Esophagus muscularis mucosa (tissue), 4 donors: ENCODE results near the gene NTHL1. TPM values are rescaled to one million over a fixed set of nuclear protein-coding genes. Genes with fewer than 3 reads are reported as not detected.

ENCODE experiments used
- DNase-seq: peaks from one replicate; pipeline ENCODE4 v3.0.0-alpha.2; 2017; ENCODE audit errors: extremely low spot score
- H3K27ac ChIP-seq, 4 donors: fragments of 200-600 bp; sonication (generic); replicated peaks in 1 of 4; 1 replicate in 3 of 4; 2 replicates in 1 of 4; pipeline ENCODE4 v1.5.1; 2016 to 2019; ENCODE audit warnings: mild to moderate bottlenecking in 1 of 4
- H3K27me3 ChIP-seq, 4 donors: fragments of 200-600 bp; sonication (generic); one replicate each; pipeline versions ENCODE4 v1.5.1 to v1.6.0; 2016 to 2019
- H3K36me3 ChIP-seq, 4 donors: fragments of 200-600 bp; sonication (generic); one replicate each; pipeline ENCODE4 v1.5.1; 2016 to 2019
- H3K4me1 ChIP-seq, 4 donors: fragments of 200-600 bp; sonication (generic); one replicate each; pipeline ENCODE4 v1.5.1; 2016 to 2019
- H3K4me3 ChIP-seq, 4 donors: fragments of 200-600 bp; sonication (generic); 1 replicate in 2 of 4; 2 replicates in 2 of 4; pipeline ENCODE4 v1.5.1; 2016 to 2019; ENCODE audit warnings: mild to moderate bottlenecking in 4 of 4, moderate library complexity in 1 of 4
- H3K9me3 ChIP-seq, 4 donors: fragments of 200-600 bp; sonication (generic); 1 replicate in 3 of 4; 2 replicates in 1 of 4; pipeline ENCODE4 v1.5.1; 2016 to 2019
- EP300 ChIP-seq: sonication (generic); formaldehyde crosslinking; IDR thresholded peaks from one replicate; pipeline ENCODE4 v1.6.1; 2017; ENCODE audit warnings: antibody characterized with exemption
- POLR2A ChIP-seq: fragments of 450-650 bp; IDR thresholded peaks from one replicate; pipeline ENCODE4 v1.6.1; 2017; ENCODE audit warnings: antibody characterized with exemption, moderate library complexity, mild to moderate bottlenecking, low read depth
- POLR2AphosphoS5 ChIP-seq, 2 donors: sonication (generic); formaldehyde crosslinking; IDR thresholded peaks; one replicate each; pipeline ENCODE4 v1.6.1; 2017; ENCODE audit warnings: antibody characterized with exemption in 2 of 2
- WGBS: methylation state at CpG from one replicate; pipeline ENCODE4 v1.1.5; 2018; 5-methylcytosine and 5-hydroxymethylcytosine counted together
- intact Hi-C: fragments of 100-400 bp; cut with DNase I; formaldehyde crosslinking; loops from one replicate; pipeline ENCODE4 v1.15.1; 2023
- total RNA-seq, 4 donors: library from RNA; depleted of rRNA; stranded (reverse); fragments of >200 nt; gene quantifications; one replicate each; pipeline versions ENCODE4 v1.1.0 to v1.2.1, GENCODE V29; 2016
- TF ChIP-seq, protein P1 (sequence below), 3 experiments: fragments of 200-600 bp in 2 of 3; fragments of 450-650 bp in 1 of 3; sonication (generic) in 2 of 3; IDR thresholded peaks; one replicate each; pipeline ENCODE4 v1.5.1; 2017 to 2019; ENCODE audit warnings: antibody characterized with exemption in 3 of 3, mild to moderate bottlenecking in 2 of 3, moderate library complexity in 1 of 3

Gene NTHL1
- total RNA-seq, 4 donors from 2014 or later = 11.8 to 25.2 (median 18.9) TPM

DNA sequence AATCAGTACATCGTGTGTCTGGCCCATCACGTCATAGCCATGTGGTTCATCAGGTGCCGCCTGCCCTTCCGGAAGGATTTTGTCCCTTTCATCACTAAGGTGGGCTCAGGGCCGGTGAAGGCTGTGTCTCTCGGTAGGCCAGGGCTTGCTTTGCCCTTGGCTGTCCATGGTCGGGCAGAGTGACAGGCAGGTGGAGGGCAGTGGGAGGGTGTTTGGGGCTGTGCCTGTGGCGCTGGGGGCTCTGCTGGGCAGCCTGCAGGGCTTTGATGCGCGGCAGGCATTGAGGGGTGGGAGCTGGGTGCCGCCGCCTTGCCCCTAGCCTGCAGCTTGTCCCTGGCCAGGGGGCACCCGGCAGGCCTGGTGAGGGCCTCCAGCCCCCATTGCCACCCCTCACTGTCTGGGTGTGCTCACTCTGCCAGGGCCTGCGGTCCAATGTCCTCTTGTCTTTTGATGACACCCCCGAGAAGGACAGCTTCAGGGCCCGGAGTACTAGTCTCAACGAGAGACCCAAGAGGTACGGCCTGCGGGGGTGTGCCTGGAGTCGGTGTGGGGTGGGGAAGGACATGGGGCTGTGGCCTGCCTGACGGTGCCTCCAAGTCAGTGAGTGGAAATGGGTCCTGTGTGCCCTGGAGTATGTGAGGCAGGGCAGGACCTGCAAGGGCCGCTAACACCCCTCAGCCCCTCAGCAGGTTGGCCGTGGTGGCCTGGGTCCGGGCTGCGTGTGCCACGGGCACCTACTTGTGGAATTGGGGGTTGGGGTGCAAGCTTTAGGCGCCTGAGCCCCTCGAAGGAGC is 28.6 kb upstream of the NTHL1 start:
- DNase-seq = no peak
- 95% methylated on average over 18 of the region's 28 CpGs for WGBS
- Histone ChIP-seq H3K27ac (no peak overlapping the region), H3K27me3 (no peaks in the 10 kb centered on the region), H3K36me3 (peaks cover 54 to 100% (median 97%) of the 10 kb centered on the region in 4 donors), H3K4me3 (no peak overlapping the region), H3K4me1 (peaks cover 0 to 18% (median 4%) of the 10 kb centered on the region in 4 donors), H3K9me3 (no peaks in the 10 kb centered on the region)
- TF ChIP-seq POLR2AphosphoS5 (IDR thresholded peaks at IDR 0.05) = no peak
- no peak for TF ChIP-seq POLR2A
- intact Hi-C loops = no loop called here

DNA sequence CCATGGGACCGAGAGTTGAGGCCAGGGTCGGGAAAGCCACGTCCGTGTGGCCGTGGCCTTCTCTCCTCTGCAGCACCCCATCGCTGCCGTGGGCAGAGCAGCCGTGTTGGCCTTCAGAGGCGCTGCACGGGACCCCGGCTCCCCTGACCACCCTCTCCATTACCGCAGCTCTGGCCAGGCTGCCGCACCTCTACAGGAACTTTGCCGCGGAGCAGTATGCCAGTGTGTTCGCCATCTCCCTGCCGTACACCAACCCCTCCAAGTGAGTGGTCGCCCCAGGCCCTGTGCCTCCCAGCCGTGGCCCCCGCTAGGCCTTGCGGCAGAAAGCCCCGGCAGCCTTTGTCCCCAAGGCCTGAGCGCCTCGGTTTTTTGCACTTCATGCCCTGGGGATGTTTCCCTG is 28.0 kb upstream of the NTHL1 start:
- peaks cover 54 to 100% (median 97%) of the 10 kb centered on the region in 4 donors for H3K36me3 ChIP-seq
- intact Hi-C loops = no loop called here

DNA sequence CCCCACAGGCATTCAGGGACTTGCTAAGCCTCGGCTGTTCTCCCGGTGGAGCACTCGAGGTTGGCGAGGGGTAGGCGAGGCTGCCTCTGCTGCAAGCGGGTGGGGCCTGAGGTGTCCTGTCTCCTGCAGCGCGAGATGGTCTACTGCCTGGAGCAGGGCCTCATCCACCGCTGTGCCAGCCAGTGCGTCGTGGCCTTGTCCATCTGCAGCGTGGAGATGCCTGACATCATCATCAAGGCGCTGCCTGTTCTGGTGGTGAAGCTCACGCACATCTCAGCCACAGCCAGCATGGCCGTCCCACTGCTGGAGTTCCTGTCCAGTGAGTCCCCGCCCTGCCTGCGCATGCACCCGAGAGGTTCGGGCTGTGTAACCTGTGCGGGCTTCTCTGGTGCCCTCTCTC is 26.4 kb upstream of the NTHL1 start:
- TF ChIP-seq, protein P1, sequence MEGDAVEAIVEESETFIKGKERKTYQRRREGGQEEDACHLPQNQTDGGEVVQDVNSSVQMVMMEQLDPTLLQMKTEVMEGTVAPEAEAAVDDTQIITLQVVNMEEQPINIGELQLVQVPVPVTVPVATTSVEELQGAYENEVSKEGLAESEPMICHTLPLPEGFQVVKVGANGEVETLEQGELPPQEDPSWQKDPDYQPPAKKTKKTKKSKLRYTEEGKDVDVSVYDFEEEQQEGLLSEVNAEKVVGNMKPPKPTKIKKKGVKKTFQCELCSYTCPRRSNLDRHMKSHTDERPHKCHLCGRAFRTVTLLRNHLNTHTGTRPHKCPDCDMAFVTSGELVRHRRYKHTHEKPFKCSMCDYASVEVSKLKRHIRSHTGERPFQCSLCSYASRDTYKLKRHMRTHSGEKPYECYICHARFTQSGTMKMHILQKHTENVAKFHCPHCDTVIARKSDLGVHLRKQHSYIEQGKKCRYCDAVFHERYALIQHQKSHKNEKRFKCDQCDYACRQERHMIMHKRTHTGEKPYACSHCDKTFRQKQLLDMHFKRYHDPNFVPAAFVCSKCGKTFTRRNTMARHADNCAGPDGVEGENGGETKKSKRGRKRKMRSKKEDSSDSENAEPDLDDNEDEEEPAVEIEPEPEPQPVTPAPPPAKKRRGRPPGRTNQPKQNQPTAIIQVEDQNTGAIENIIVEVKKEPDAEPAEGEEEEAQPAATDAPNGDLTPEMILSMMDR (IDR thresholded peaks at IDR 0.05) = no peak
- TF ChIP-seq POLR2AphosphoS5 (IDR thresholded peaks at IDR 0.05) = no peak
- TF ChIP-seq EP300 = no peak
- TF ChIP-seq POLR2A = no peak
- Histone ChIP-seq H3K4me3 (no peak overlapping the region), H3K9me3 (no peaks in the 10 kb centered on the region), H3K4me1 (peaks cover 0 to 20% (median 2%) of the 10 kb centered on the region in 4 donors), H3K27me3 (no peaks in the 10 kb centered on the region), H3K36me3 (peaks cover 43 to 100% (median 96%) of the 10 kb centered on the region in 4 donors), H3K27ac (no peak overlapping the region)
- 100% methylated on average over 6 of the region's 20 CpGs for WGBS
- intact Hi-C loops = no loop called here
- DNase-seq = no peak

More for the DNA sequence above, 28.0 kb upstream of the NTHL1 start:
- Histone ChIP-seq H3K4me3 (no peak overlapping the region), H3K27ac (no peak overlapping the region), H3K4me1 (peaks cover 0 to 20% (median 2%) of the 10 kb centered on the region in 4 donors), H3K9me3 (no peaks in the 10 kb centered on the region), H3K27me3 (no peaks in the 10 kb centered on the region)
- no peak for DNase-seq
- TF ChIP-seq POLR2A = no peak
- no peak for TF ChIP-seq EP300
- TF ChIP-seq POLR2AphosphoS5 (IDR thresholded peaks at IDR 0.05) = no peak
- TF ChIP-seq, protein P1 (IDR thresholded peaks at IDR 0.05) = no peak
- WGBS = 94% methylated on average over 24 of the region's 24 CpGs

- DNase-seq = no peak
- no peak overlapping the region for H3K4me3 ChIP-seq
- peaks cover 43 to 100% (median 96%) of the 10 kb centered on the region in 4 donors for H3K36me3 ChIP-seq
- WGBS = 80% methylated on average over 1 of the region's 8 CpGs
- no peaks in the 10 kb centered on the region for H3K9me3 ChIP-seq
- TF ChIP-seq, protein P1 (IDR thresholded peaks at IDR 0.05) = no peak
- no peak for TF ChIP-seq POLR2A
- no peak for TF ChIP-seq POLR2AphosphoS5 (IDR thresholded peaks at IDR 0.05)
- no peak for TF ChIP-seq EP300
- intact Hi-C loops = no loop called here
- H3K27me3 ChIP-seq = no peaks in the 10 kb centered on the region
- H3K27ac ChIP-seq = peak overlapping the region in 1 of 4 donors; percentile 27
- peaks cover 0 to 20% (median 2%) of the 10 kb centered on the region in 4 donors for H3K4me1 ChIP-seq
Measured at GRCh38 chr16:2072926-2073325, 25.3 kb upstream of the NTHL1 start.

GRCh38 chr16:2071454-2072202 is 24.0 kb upstream of the NTHL1 start:
- Histone ChIP-seq H3K9me3 (no peaks in the 10 kb centered on the region), H3K4me1 (peaks cover 0 to 20% (median 2%) of the 10 kb centered on the region in 4 donors), H3K27ac (peak overlapping the region in 1 of 4 donors; percentile 30), H3K36me3 (peaks cover 39 to 100% (median 92%) of the 10 kb centered on the region in 4 donors), H3K4me3 (no peak overlapping the region), H3K27me3 (no peaks in the 10 kb centered on the region)
- no peak for DNase-seq
- no peak for TF ChIP-seq POLR2A
- TF ChIP-seq EP300 = no peak
- TF ChIP-seq, protein P1 (IDR thresholded peaks at IDR 0.05) = no peak
- no peak for TF ChIP-seq POLR2AphosphoS5 (IDR thresholded peaks at IDR 0.05)
- intact Hi-C loops = no loop called here
- WGBS = 85% methylated on average over 23 of the region's 34 CpGs
